ENCODE results near the gene FN3KRP. TPM values are rescaled to one million over a fixed set of nuclear protein-coding genes. Genes with fewer than 3 reads are reported as not detected.

FN3KRP gene
- polyA plus RNA-seq, 4 donors, result 43.0 to 48.9 (median 47.4) TPM

- DNase-seq (ENCODE audit: low read depth in 4 of 4, low spot score in 3 of 4), result no peak
Measured at GRCh38 chr17:82705756-82706155, 10.8 kb upstream of the FN3KRP start.

- DNase-seq (ENCODE audit: low read depth in 4 of 4, low spot score in 3 of 4), result no peak
Measured at GRCh38 chr17:82709024-82709675, 7.4 kb upstream of the FN3KRP start.

GRCh38 chr17:82709676-82710498 lies 6.6 kb upstream of the FN3KRP start:
- no peak for DNase-seq (ENCODE audit: low read depth in 4 of 4, low spot score in 3 of 4)

GRCh38 chr17:82710499-82711232 lies 5.8 kb upstream of the FN3KRP start:
- DNase-seq (ENCODE audit: low read depth in 4 of 4, low spot score in 3 of 4), result no peak

GRCh38 chr17:82713071-82713723 lies 3.3 kb upstream of the FN3KRP start:
- DNase-seq (ENCODE audit: low read depth in 4 of 4, low spot score in 3 of 4), result no peak

GRCh38 chr17:82718986-82719685 lies 2.6 kb downstream of the FN3KRP start:
- DNase-seq (ENCODE audit: low read depth in 4 of 4, low spot score in 3 of 4), result no peak

- DNase-seq (ENCODE audit: low read depth in 4 of 4, low spot score in 3 of 4), result no peak
Measured at GRCh38 chr17:82720204-82720603, 3.7 kb downstream of the FN3KRP start.

- DNase-seq (ENCODE audit: low read depth in 4 of 4, low spot score in 3 of 4), result no peak
Measured at GRCh38 chr17:82722341-82723013, 6.0 kb downstream of the FN3KRP start.

GRCh38 chr17:82723169-82723807 lies 6.8 kb downstream of the FN3KRP start:
- no peak for DNase-seq (ENCODE audit: low read depth in 4 of 4, low spot score in 3 of 4)

- DNase-seq (ENCODE audit: low read depth in 4 of 4, low spot score in 3 of 4), result no peak
Measured at GRCh38 chr17:82726427-82726826, 9.9 kb downstream of the FN3KRP start.

- no peak for DNase-seq (ENCODE audit: low read depth in 4 of 4, low spot score in 3 of 4)
Measured at GRCh38 chr17:82729479-82730260, 13.2 kb downstream of the FN3KRP start.

DNA sequence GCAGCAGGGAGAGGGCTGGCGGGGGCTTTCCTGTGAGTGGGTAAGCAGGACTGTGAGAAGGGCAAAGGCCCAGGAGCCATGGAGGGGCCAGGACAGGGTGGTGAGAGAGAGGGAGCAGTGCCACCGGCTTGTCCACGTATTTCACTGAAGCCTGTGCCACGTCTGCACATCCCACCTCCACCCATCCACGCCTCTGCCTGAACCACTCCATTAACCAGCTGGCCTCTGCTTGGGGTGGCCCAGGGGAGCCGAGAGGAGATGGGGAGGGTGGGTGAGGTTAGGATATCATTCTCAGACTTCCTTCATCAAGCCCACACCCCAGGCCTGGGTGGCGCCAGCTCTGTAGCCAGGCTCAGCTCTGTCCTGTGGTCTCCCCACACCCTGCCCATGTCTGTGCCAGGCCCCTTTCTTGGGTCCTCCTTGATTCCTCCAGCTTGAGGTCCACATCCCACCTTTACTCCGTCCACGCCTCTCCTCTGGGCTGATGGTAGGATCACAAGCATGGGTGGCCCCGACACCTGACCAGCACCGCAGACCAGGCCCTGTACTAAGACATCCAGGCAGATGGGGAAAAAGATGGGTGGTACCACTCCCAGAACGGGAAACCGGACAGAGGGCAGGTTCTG lies 15.7 kb downstream of the FN3KRP start:
- DNase-seq (ENCODE audit: low read depth in 4 of 4, low spot score in 3 of 4), result no peak

DNA sequence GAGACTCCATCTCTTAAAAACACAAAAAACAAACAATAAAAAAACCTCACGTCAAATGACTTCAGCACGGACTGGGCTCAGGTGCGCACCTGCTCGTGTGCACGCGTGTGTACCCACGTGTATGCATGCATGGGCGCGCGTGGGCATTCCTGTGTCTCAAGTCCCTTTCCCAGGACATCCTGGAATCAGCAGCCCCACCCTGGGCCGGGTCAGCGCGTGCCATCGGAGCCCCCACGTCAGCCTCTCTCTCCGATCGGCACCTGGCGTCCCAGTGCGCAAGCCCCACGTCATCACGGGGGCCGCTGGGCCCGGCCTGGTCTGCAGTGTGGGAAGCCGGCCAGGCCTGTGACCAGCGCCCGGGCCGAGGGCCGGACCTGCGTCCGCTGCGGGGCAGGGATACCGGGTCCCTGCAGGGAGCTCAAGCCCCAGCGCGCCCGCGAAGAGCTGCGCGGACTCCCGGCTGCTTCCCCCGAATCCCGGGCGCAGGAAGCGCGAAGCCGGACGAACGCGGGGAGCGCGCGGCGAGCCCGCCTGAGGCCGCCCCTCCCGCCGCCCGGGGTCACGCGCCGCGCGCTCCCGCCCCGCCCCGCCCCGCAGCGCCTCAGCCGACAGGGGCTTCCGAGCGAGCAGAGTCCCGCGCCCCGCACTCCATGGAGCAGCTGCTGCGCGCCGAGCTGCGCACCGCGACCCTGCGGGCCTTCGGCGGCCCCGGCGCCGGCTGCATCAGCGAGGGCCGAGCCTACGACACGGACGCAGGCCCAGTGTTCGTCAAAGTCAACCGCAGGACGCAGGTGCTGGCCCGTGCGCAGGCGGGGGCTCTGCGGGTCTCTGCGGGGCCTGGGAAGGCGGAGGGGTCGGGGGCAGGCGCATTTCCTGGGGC lies 18.7 kb downstream of the FN3KRP start, which contains the start of gene FN3K:
Gene FN3K (plus strand): TSS at position 629 of the 880 bp plus-strand sequence. CDS start 22 bp downstream, at position 651.
- DNase-seq (ENCODE audit: low read depth in 4 of 4, low spot score in 3 of 4), result no peak

DNA sequence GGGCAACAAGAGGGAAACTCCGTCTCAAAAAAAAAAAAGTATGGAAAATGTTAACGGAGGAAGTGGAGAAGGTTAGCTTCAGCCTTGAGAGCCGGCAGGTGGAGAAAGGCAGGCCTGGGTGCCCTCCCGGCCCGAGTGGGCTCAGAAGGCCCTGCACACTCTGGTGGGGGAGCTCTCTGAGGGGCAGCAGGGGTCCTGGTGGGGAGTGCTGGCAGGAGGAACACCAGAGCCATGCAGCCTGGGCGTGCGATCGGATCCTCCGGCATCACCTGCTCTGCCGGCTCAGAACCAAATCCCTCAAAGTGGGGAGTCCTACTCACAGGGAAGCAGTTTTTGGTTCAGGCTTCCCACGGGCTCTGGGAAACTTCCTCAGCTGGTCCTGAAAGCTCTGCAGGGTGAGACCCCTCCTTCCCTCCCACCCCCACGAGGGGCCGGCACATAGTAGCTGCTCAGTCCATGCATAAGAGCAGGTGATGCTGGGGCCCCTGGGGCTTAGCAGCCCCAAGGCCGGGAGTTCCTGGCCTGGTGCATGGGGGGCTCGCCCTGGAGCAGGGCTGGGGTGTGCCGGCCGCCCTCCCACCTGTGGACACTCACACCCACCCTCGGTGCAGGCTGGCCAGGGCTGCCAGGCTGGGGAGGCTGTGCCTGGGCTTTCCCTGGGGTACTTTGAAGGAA lies 20.1 kb downstream of the FN3KRP start:
- no peak for DNase-seq (ENCODE audit: low read depth in 4 of 4, low spot score in 3 of 4)

DNA sequence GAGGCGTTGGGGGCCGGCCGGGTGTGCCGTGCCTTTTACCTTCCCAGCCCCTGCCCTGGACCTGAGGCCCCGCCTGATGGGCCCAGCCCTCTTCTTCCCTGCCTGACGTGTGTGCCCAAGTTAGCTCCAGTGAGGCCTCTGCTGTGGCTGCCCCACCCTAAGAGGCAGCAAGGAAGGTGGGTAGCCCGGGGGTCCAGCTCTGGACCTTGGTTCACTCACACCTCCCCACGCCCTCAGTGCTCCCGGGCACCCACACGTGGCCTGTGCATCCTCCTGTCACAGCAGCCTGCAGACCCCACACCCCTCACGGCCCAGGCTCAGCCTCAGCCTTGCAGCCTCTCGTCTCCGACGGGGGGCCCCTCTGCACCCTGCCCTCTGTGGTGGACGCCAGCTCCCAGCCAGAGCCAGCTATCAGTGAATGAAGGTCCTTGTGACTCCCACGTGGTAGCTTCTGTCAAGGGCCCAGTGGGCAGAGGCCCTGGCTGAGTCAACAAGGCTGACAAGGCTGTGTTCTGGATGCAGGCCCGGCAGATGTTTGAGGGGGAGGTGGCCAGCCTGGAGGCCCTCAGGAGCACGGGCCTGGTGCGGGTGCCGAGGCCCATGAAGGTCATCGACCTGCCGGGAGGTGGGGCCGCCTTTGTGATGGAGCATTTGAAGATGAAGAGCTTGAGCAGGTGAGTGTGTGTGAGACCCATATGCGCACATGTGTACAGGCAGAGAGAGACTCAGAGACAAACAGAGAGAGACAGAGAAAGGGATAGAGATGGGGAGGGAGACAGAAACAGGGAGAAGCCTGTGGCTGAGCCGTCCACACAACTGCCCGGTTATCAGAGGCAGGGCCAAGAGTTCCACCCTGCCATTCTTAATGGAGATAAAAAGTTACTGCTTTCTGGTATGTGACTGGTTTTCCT lies 21.7 kb downstream of the FN3KRP start:
- no peak for DNase-seq (ENCODE audit: low read depth in 4 of 4, low spot score in 3 of 4)
